ENCODE data around the gene VTI1A. TPM values are rescaled to one million over a fixed set of nuclear protein-coding genes. Genes with fewer than 3 reads are reported as not detected.

VTI1A gene
- total RNA-seq, 6 experiments from 2014 or later: 23.6 to 27.9 (median 24.9) TPM

- Mint-ChIP-seq H3K27me3 (ENCODE audit: insufficient read depth) (no peaks in the 10 kb centered on the region; the same call in 1 of the 2 replicates), H3K36me3 (ENCODE audit: low read depth) (peaks cover 22% of the 10 kb centered on the region; the same call in 1 of the 2 replicates), H3K4me3 (peak overlapping the region; percentile 57), H3K27ac (peak overlapping the region; percentile 10), H3K4me1 (ENCODE audit: low read depth) (peaks cover 57% of the 10 kb centered on the region), H3K9me3 (no peaks in the 10 kb centered on the region)
- DNase-seq: no peak
- TF ChIP-seq, protein P1, sequence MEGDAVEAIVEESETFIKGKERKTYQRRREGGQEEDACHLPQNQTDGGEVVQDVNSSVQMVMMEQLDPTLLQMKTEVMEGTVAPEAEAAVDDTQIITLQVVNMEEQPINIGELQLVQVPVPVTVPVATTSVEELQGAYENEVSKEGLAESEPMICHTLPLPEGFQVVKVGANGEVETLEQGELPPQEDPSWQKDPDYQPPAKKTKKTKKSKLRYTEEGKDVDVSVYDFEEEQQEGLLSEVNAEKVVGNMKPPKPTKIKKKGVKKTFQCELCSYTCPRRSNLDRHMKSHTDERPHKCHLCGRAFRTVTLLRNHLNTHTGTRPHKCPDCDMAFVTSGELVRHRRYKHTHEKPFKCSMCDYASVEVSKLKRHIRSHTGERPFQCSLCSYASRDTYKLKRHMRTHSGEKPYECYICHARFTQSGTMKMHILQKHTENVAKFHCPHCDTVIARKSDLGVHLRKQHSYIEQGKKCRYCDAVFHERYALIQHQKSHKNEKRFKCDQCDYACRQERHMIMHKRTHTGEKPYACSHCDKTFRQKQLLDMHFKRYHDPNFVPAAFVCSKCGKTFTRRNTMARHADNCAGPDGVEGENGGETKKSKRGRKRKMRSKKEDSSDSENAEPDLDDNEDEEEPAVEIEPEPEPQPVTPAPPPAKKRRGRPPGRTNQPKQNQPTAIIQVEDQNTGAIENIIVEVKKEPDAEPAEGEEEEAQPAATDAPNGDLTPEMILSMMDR (IDR thresholded peaks at IDR 0.05): no peak
Observed at GRCh38 chr10:112809736-112810135, 362.7 kb downstream of the VTI1A start.

GRCh38 chr10:112810711-112811151, 363.7 kb downstream of the VTI1A start:
- no peak for DNase-seq
- peak overlapping the region; percentile 33; the same call in 1 of the 2 replicates for H3K27ac Mint-ChIP-seq
- peaks cover 66% of the 10 kb centered on the region for H3K4me1 Mint-ChIP-seq (ENCODE audit: low read depth)
- H3K9me3 Mint-ChIP-seq: no peaks in the 10 kb centered on the region
- H3K36me3 Mint-ChIP-seq (ENCODE audit: low read depth): peaks cover 30% of the 10 kb centered on the region
- TF ChIP-seq, protein P1 (IDR thresholded peaks at IDR 0.05): no peak
- H3K27me3 Mint-ChIP-seq (ENCODE audit: insufficient read depth): no peaks in the 10 kb centered on the region; the same call in none of the 2 replicates
- H3K4me3 Mint-ChIP-seq: 0 out of 2 replicates have a peak overlapping the region, but pooled peaks have one; percentile 17

GRCh38 chr10:112811741-112812551, 364.9 kb downstream of the VTI1A start:
- Mint-ChIP-seq H3K4me1 (ENCODE audit: low read depth) (peaks cover 78% of the 10 kb centered on the region), H3K9me3 (no peaks in the 10 kb centered on the region), H3K36me3 (ENCODE audit: low read depth) (peaks cover 28% of the 10 kb centered on the region), H3K27ac (peak overlapping the region; percentile 90), H3K27me3 (ENCODE audit: insufficient read depth) (no peaks in the 10 kb centered on the region; the same call in none of the 2 replicates), H3K4me3 (peak overlapping the region; percentile 84)
- TF ChIP-seq, protein P1 (IDR thresholded peaks at IDR 0.05): no peak
- peak; percentile 99 for DNase-seq

- peak overlapping the region; percentile 90 for H3K27ac Mint-ChIP-seq
- H3K9me3 Mint-ChIP-seq: no peaks in the 10 kb centered on the region
- no peaks in the 10 kb centered on the region; the same call in none of the 2 replicates for H3K27me3 Mint-ChIP-seq (ENCODE audit: insufficient read depth)
- no peak for DNase-seq
- peaks cover 80% of the 10 kb centered on the region for H3K4me1 Mint-ChIP-seq (ENCODE audit: low read depth)
- peak overlapping the region; percentile 84 for H3K4me3 Mint-ChIP-seq
- TF ChIP-seq, protein P1 (IDR thresholded peaks at IDR 0.05): no peak
- H3K36me3 Mint-ChIP-seq (ENCODE audit: low read depth): peaks cover 23% of the 10 kb centered on the region
Observed at GRCh38 chr10:112812586-112812985, 365.6 kb downstream of the VTI1A start.

GRCh38 chr10:112813866-112814591, 367.0 kb downstream of the VTI1A start:
- TF ChIP-seq, protein P1 (IDR thresholded peaks at IDR 0.05): no peak
- Mint-ChIP-seq H3K9me3 (no peaks in the 10 kb centered on the region), H3K27ac (peak overlapping the region; percentile 42; the same call in 1 of the 2 replicates), H3K4me3 (peak overlapping the region; percentile 7; the same call in 1 of the 2 replicates), H3K4me1 (ENCODE audit: low read depth) (peaks cover 77% of the 10 kb centered on the region), H3K27me3 (ENCODE audit: insufficient read depth) (no peaks in the 10 kb centered on the region; the same call in none of the 2 replicates), H3K36me3 (ENCODE audit: low read depth) (peaks cover 19% of the 10 kb centered on the region)
- DNase-seq: no peak
